ENCODE data around the gene CDX2. TPM values are rescaled to one million over a fixed set of nuclear protein-coding genes. Genes with fewer than 3 reads are reported as not detected.
A peak's percentile ranks its signal among the peaks of the same experiment; 100 is the strongest.

The CDX2 gene
- total and polyA plus RNA-seq, 10 of the 15 experiments (the other 5 are each of a cell fraction or from before 2014, with no cell fraction given): 0.15 TPM; not detected in 9

DNA sequence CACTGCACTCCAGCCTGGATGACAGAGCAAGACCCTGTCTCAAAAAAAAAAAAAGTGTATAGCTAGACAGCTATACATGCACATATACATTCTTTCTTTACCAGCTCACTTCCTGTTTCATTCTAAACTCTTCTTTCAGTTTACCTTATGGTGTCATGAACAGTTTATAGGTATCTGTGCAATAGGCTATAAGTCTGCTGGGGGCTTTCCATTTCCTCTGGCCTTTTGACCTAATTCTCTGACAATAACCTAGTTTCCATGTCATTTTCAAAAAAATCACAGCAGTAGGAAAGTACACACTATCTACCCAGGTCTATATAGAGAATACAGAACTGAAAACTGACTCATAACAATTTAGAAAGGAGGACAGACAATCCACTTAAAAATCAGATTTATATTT, 43.8 kb upstream of the CDX2 start (continued):
- TF ChIP-seq NFIC (IDR thresholded peaks at IDR 0.05; ENCODE audit: low read depth, low read length) (peak; percentile 67), BCL11A (IDR thresholded peaks at IDR 0.05; ENCODE audit: low read depth, low read length) (no peak), RB1 (IDR thresholded peaks at IDR 0.05; ENCODE audit: borderline replicate concordance) (no peak), POU2F2 (IDR thresholded peaks at IDR 0.05; ENCODE audit: borderline replicate concordance, low read depth, low read length) (no peak), SREBF1 (IDR thresholded peaks at IDR 0.05; ENCODE audit: low read length) (no peak), NFYA (IDR thresholded peaks at IDR 0.05; ENCODE audit: borderline replicate concordance, low read depth, low read length) (no peak), ZNF217 (IDR thresholded peaks at IDR 0.05) (no peak), WRNIP1 (IDR thresholded peaks at IDR 0.05; ENCODE audit: borderline replicate concordance, low read depth, low read length) (no peak), RUNX3 (IDR thresholded peaks at IDR 0.05; ENCODE audit: low read length) (peak; percentile 47; the same call in 1 of the 2 replicates), TCF12 (IDR thresholded peaks at IDR 0.05; ENCODE audit: low read depth, low read length) (no peak), MEF2B (IDR thresholded peaks at IDR 0.05; ENCODE audit: partially characterized antibody, poor library complexity, severe bottlenecking) (no peak), CBX5 (IDR thresholded peaks at IDR 0.05; ENCODE audit: low read depth) (no peak), MYC (IDR thresholded peaks at IDR 0.05; ENCODE audit: insufficient read depth, insufficient read length, insufficient replicate concordance, low read length, severe bottlenecking) (no peak), YY1 (IDR thresholded peaks at IDR 0.05; ENCODE audit: low read depth, low read length) (no peak), ESRRA (IDR thresholded peaks at IDR 0.05; ENCODE audit: low read length) (no peak), DPF2 (IDR thresholded peaks at IDR 0.05) (no peak), ZBTB33 (IDR thresholded peaks at IDR 0.05) (no peak), EGR1 (IDR thresholded peaks at IDR 0.05; ENCODE audit: borderline replicate concordance in 1 of 2, low read depth in 2 of 2, low read length in 2 of 2) (no peak), MYB (IDR thresholded peaks at IDR 0.05; ENCODE audit: borderline replicate concordance, low read depth, low read length) (no peak), RFX5 (IDR thresholded peaks at IDR 0.05; ENCODE audit: low read depth, low read length) (no peak), MLLT1 (IDR thresholded peaks at IDR 0.05) (no peak), SRF (IDR thresholded peaks at IDR 0.05; ENCODE audit: low read depth in 2 of 2, low read length in 2 of 2) (no peak), EED (IDR thresholded peaks at IDR 0.05; ENCODE audit: low read depth) (no peak; the same call in 1 of the 2 replicates), FOS (IDR thresholded peaks at IDR 0.05; ENCODE audit: borderline replicate concordance, extremely low read depth, insufficient read length) (no peak)
- TF ChIP-seq, protein P1, sequence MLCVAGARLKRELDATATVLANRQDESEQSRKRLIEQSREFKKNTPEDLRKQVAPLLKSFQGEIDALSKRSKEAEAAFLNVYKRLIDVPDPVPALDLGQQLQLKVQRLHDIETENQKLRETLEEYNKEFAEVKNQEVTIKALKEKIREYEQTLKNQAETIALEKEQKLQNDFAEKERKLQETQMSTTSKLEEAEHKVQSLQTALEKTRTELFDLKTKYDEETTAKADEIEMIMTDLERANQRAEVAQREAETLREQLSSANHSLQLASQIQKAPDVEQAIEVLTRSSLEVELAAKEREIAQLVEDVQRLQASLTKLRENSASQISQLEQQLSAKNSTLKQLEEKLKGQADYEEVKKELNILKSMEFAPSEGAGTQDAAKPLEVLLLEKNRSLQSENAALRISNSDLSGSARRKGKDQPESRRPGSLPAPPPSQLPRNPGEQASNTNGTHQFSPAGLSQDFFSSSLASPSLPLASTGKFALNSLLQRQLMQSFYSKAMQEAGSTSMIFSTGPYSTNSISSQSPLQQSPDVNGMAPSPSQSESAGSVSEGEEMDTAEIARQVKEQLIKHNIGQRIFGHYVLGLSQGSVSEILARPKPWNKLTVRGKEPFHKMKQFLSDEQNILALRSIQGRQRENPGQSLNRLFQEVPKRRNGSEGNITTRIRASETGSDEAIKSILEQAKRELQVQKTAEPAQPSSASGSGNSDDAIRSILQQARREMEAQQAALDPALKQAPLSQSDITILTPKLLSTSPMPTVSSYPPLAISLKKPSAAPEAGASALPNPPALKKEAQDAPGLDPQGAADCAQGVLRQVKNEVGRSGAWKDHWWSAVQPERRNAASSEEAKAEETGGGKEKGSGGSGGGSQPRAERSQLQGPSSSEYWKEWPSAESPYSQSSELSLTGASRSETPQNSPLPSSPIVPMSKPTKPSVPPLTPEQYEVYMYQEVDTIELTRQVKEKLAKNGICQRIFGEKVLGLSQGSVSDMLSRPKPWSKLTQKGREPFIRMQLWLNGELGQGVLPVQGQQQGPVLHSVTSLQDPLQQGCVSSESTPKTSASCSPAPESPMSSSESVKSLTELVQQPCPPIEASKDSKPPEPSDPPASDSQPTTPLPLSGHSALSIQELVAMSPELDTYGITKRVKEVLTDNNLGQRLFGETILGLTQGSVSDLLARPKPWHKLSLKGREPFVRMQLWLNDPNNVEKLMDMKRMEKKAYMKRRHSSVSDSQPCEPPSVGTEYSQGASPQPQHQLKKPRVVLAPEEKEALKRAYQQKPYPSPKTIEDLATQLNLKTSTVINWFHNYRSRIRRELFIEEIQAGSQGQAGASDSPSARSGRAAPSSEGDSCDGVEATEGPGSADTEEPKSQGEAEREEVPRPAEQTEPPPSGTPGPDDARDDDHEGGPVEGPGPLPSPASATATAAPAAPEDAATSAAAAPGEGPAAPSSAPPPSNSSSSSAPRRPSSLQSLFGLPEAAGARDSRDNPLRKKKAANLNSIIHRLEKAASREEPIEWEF (IDR thresholded peaks at IDR 0.05; ENCODE audit: insufficient replicate concordance, low read depth, low read length): no peak

Measured in GM12878 (cell line).